H1 (cell line): Measurements from ENCODE around the gene LMNB1. TPM values are rescaled to one million over a fixed set of nuclear protein-coding genes. Genes with fewer than 3 reads are reported as not detected.

Experiments used
- CTCF ChIA-PET: fragments of 300-600 bp; sonication (Branson Sonifier 250); formaldehyde crosslinking; loops from one replicate; lab custom pipeline; 2021; ENCODE audit not compliant: partially characterized antibody; lab: Charles Lee
- POLR2A ChIA-PET: fragments of 300-600 bp; sonication (Branson Sonifier 250); formaldehyde crosslinking; loops from one replicate; lab custom pipeline; 2021; ENCODE audit warnings: inconsistent platforms; ENCODE audit not compliant: partially characterized antibody; lab: Charles Lee
- DNase-seq, 2 experiments: peaks; one replicate each; pipeline versions ENCODE4 v3.0.0 to v3.0.0-alpha.2; 2010 to 2022; ENCODE audit warnings: low spot score in 2 of 2, low read depth in 1 of 2, mixed read lengths in 1 of 2
- FAIRE-seq: peaks from 2 replicates; lab custom pipeline; 2011; peaks lifted over from hg19 to GRCh38; lab: Jason Lieb, UNC
- H2AFZ ChIP-seq: 2 replicates; pipeline ENCODE4 v1.8.1; 2012; ENCODE audit warnings: low read length, inconsistent platforms
- H2AK5ac ChIP-seq: 2 replicates; pipeline ENCODE4 v1.6.1; 2013; ENCODE audit warnings: low read depth, low read length
- H2BK120ac ChIP-seq: replicated peaks from 2 replicates; pipeline ENCODE3; 2013; ENCODE audit warnings: low read depth, low read length, inconsistent platforms
- H2BK12ac ChIP-seq: 2 replicates; pipeline ENCODE4 v1.6.1; 2013; ENCODE audit warnings: low read depth, low read length
- H2BK15ac ChIP-seq: 2 replicates; pipeline ENCODE4 v1.6.1; 2013; ENCODE audit warnings: low read length
- H2BK20ac ChIP-seq: 2 replicates; pipeline ENCODE4 v1.6.1; 2013; ENCODE audit warnings: low read length
- H2BK5ac ChIP-seq: 2 replicates; pipeline ENCODE4 v1.6.1; 2013; ENCODE audit warnings: low read depth, low read length
- H3K14ac ChIP-seq: 2 replicates; pipeline ENCODE4 v1.6.1; 2013; ENCODE audit warnings: inconsistent platforms; ENCODE audit not compliant: insufficient read length
- H3K18ac ChIP-seq: 2 replicates; pipeline ENCODE4 v1.6.1; 2013; ENCODE audit warnings: low read length; ENCODE audit errors: extremely low read depth
- H3K23ac ChIP-seq: 2 replicates; pipeline ENCODE4 v1.6.1; 2013; ENCODE audit warnings: inconsistent platforms; ENCODE audit not compliant: insufficient read length
- H3K23me2 ChIP-seq: 2 replicates; pipeline ENCODE4 v1.6.1; 2013; ENCODE audit warnings: low read depth, low read length
- H3K27ac ChIP-seq: 2 replicates; pipeline ENCODE4 v1.6.1; 2011; ENCODE audit warnings: low read depth, low read length, inconsistent platforms
- H3K27me3 ChIP-seq, 4 experiments: replicated peaks in 1 of 4; 1 replicate in 1 of 4; 2 replicates in 3 of 4; pipeline versions ENCODE4 v1.6.1 to v1.8.1; 2011 to 2013; ENCODE audit warnings: low read length in 3 of 4, mild to moderate bottlenecking in 3 of 4, inconsistent platforms in 2 of 4, mixed read lengths in 2 of 4, moderate library complexity in 1 of 4; ENCODE audit not compliant: control insufficient read depth in 3 of 4, insufficient read depth in 3 of 4; ENCODE audit errors: extremely low read depth in 1 of 4
- H3K36me3 ChIP-seq, 4 experiments: 2 replicates each; pipeline versions ENCODE4 v1.6.1 to v1.8.1; 2011 to 2013; ENCODE audit warnings: mild to moderate bottlenecking in 4 of 4, low read length in 3 of 4, moderate library complexity in 2 of 4, control low read depth in 1 of 4, inconsistent platforms in 1 of 4; ENCODE audit not compliant: insufficient read depth in 4 of 4, control insufficient read depth in 2 of 4
- H3K4ac ChIP-seq: replicated peaks from 2 replicates; pipeline ENCODE3; 2013; ENCODE audit warnings: low read length, low read depth, mixed read lengths, inconsistent platforms; ENCODE audit not compliant: insufficient read length
- H3K4me1 ChIP-seq, 4 experiments: replicated peaks in 1 of 4; 1 replicate in 1 of 4; 2 replicates in 3 of 4; pipeline versions ENCODE4 v1.6.1 to v1.8.1; 2011 to 2013; ENCODE audit warnings: low read length in 3 of 4, inconsistent platforms in 2 of 4, mixed read lengths in 1 of 4; ENCODE audit not compliant: insufficient read depth in 4 of 4, control insufficient read depth in 3 of 4
- H3K4me2 ChIP-seq, 2 experiments: 2 replicates each; pipeline versions ENCODE4 v1.6.1 to v1.8.1; 2011 to 2013; ENCODE audit warnings: low read depth in 2 of 2, low read length in 2 of 2, control low read depth in 1 of 2, inconsistent platforms in 1 of 2, mild to moderate bottlenecking in 1 of 2; ENCODE audit not compliant: insufficient read depth in 1 of 2
- H3K4me3 ChIP-seq, 4 experiments: fragments of 200-600, 300-600 bp in 1 of 4; sonication (generic), shearing (Covaris generic), sonication (Bioruptor Twin) in 1 of 4; 2 replicates each; pipeline versions ENCODE4 v1.5.1 to v1.8.1; 2011 to 2016; ENCODE audit warnings: low read length in 4 of 4, low read depth in 3 of 4, control low read depth in 2 of 4, inconsistent platforms in 2 of 4, mild to moderate bottlenecking in 2 of 4, mixed read lengths in 1 of 4, moderate library complexity in 1 of 4; ENCODE audit not compliant: insufficient read depth in 2 of 4; ENCODE audit errors: extremely low read depth in 1 of 4
- H3K56ac ChIP-seq: replicated peaks from 2 replicates; pipeline ENCODE3; 2013; ENCODE audit warnings: low read depth, mild to moderate bottlenecking, mixed read lengths, low read length, inconsistent platforms; ENCODE audit not compliant: insufficient read length
- H3K79me1 ChIP-seq: 2 replicates; pipeline ENCODE4 v1.6.1; 2013; ENCODE audit warnings: low read depth, low read length, control low read depth
- H3K79me2 ChIP-seq, 2 experiments: 2 replicates each; pipeline versions ENCODE4 v1.6.1 to v1.8.1; 2012 to 2013; ENCODE audit warnings: low read length in 2 of 2, mild to moderate bottlenecking in 2 of 2, inconsistent platforms in 1 of 2; ENCODE audit not compliant: insufficient read depth in 2 of 2, control insufficient read depth in 1 of 2
- H3K9ac ChIP-seq, 4 experiments: replicated peaks in 1 of 4; 1 replicate in 1 of 4; 2 replicates in 3 of 4; pipeline versions ENCODE4 v1.6.1 to v1.8.1; 2011 to 2013; ENCODE audit warnings: low read depth in 3 of 4, low read length in 3 of 4, control low read depth in 2 of 4, mild to moderate bottlenecking in 2 of 4, moderate library complexity in 2 of 4, inconsistent platforms in 1 of 4; ENCODE audit errors: extremely low read depth in 1 of 4
- H3K9me3 ChIP-seq, 2 experiments: 2 replicates each; pipeline versions ENCODE4 v1.6.1 to v1.8.1; 2012 to 2013; ENCODE audit warnings: mild to moderate bottlenecking in 2 of 2, moderate library complexity in 2 of 2, control low read depth in 1 of 2, inconsistent platforms in 1 of 2, low read depth in 1 of 2, low read length in 1 of 2, mixed read lengths in 1 of 2; ENCODE audit not compliant: insufficient read depth in 2 of 2
- H4K20me1 ChIP-seq, 2 experiments: replicated peaks in 1 of 2; 2 replicates each; pipeline versions ENCODE3 to v1.8.1; 2011 to 2013; ENCODE audit warnings: inconsistent platforms in 2 of 2, low read length in 2 of 2, mild to moderate bottlenecking in 1 of 2; ENCODE audit not compliant: insufficient read depth in 2 of 2, control insufficient read depth in 1 of 2
- H4K5ac ChIP-seq: 2 replicates; pipeline ENCODE4 v1.6.1; 2013; ENCODE audit warnings: low read length, low read depth, mixed read lengths, inconsistent platforms; ENCODE audit not compliant: insufficient read length
- H4K8ac ChIP-seq: 2 replicates; pipeline ENCODE4 v1.8.0; 2013; ENCODE audit warnings: mild to moderate bottlenecking, moderate library complexity, low read length, inconsistent platforms; ENCODE audit not compliant: insufficient read depth; ENCODE audit errors: extremely low read depth
- H4K91ac ChIP-seq: replicated peaks from 2 replicates; pipeline ENCODE3; 2013; ENCODE audit warnings: low read length, mixed read lengths, inconsistent platforms; ENCODE audit not compliant: insufficient read length
- KDM5A ChIP-seq: fragments of 200-600 bp; IDR thresholded peaks from 2 replicates; pipeline ENCODE4 v1.7.1; 2012; ENCODE audit warnings: mild to moderate bottlenecking, low read length, inconsistent platforms, mixed read lengths
- WGBS, 2 experiments: shearing (Covaris generic) in 1 of 2; methylation state at CpG; one replicate each; pipeline versions ENCODE4 v1.1.6 to v1.1.7; 2013 to 2015; ENCODE audit warnings: low lambda C conversion rate in 2 of 2, mixed read lengths in 2 of 2, inconsistent platforms in 1 of 2, low coverage in 1 of 2, missing lambda C conversion rate in 1 of 2; ENCODE audit not compliant: insufficient replicate concordance in 2 of 2, insufficient coverage in 1 of 2, insufficient read length in 1 of 2; ENCODE audit errors: extremely low coverage in 1 of 2, missing lambda C conversion rate in 1 of 2; 5-methylcytosine and 5-hydroxymethylcytosine counted together
- polyA plus RNA-seq, 7 experiments: library from polyadenylated mRNA; depleted of rRNA in 3 of 7; stranded (reverse) in 5 of 7; unstranded in 2 of 7; fragments of >200 nt in 5 of 7; fragments of 200-250 nt in 2 of 7; gene quantifications; 1 replicate in 5 of 7; 2 replicates in 1 of 7; 4 replicates in 1 of 7; pipeline versions ENCODE4 v1.2.1 to v1.2.3, GENCODE V29; 2011 to 2013; ENCODE audit warnings: missing spikeins in 2 of 7, mixed read lengths in 2 of 7
- total RNA-seq: library from RNA; stranded (reverse); fragmentation: NEBNext Ultra II Directional; extraction: Animal tissue kit (Norgen Biotek cat#: 25700); gene quantifications from 2 replicates; pipeline ENCODE4 v1.2.1, GENCODE V29; 2021

LMNB1 gene
- total and polyA plus RNA-seq, 2 of the 8 experiments (the other 6 are each of a cell fraction or from before 2014, with no cell fraction given) = 73.5 to 225 TPM

GRCh38 chr5:126794157-126794828, 17.4 kb downstream of the LMNB1 start:
- Histone ChIP-seq H3K27ac (no peak overlapping the region), H3K27me3 (no peaks in the 10 kb centered on the region), H4K20me1 (peaks cover 6 to 22% of the 10 kb centered on the region in 2 experiments), H3K4ac (no peak overlapping the region), H3K4me3 (no peak overlapping the region), H3K23me2 (peaks cover 2% of the 10 kb centered on the region; the same call in 1 of the 2 replicates), H3K36me3 (no peaks in the 10 kb centered on the region), H2AK5ac (no peak overlapping the region), H2BK5ac (no peak overlapping the region), H2BK12ac (no peak overlapping the region), H3K9ac (no peak overlapping the region), H4K5ac (no peak overlapping the region), H4K91ac (no peak overlapping the region), H3K56ac (no peak overlapping the region), H2AFZ (no peak overlapping the region), H4K8ac (no peak overlapping the region), H2BK15ac (no peak overlapping the region), H3K79me2 (peaks cover 56 to 99% of the 10 kb centered on the region in 2 experiments), H3K18ac (no peak overlapping the region), H2BK120ac (no peak overlapping the region), H3K9me3 (no peaks in the 10 kb centered on the region), H3K14ac (no peak overlapping the region), H3K4me1 (peaks cover 0 to 2% (median 0%) of the 10 kb centered on the region in 4 experiments; a peak in 1 of 7 replicates), H3K4me2 (no peak overlapping the region), H3K23ac (no peak overlapping the region), H2BK20ac (no peak overlapping the region), H3K79me1 (peaks cover 8% of the 10 kb centered on the region)
- CTCF ChIA-PET = interaction anchor here (0.6 to 4.1 kb wide), 7 partner anchors 11 to 139 kb away, joined by 3 to 38 read pairs (median 5); partner anchors contain the start of gene LMNB1
- POLR2A ChIA-PET = interaction anchor here (0.6 to 4.9 kb wide), 5 partner anchors 8 to 202 kb away, joined by 4 to 32 read pairs (median 5); partner anchors contain the start of gene LMNB1
- WGBS, 2 experiments = 80% methylated on average over 6 of the region's 6 CpGs; no CpG with 5 or more reads in 1 of the 2 experiments
- TF ChIP-seq KDM5A = no peak
- no peak for FAIRE-seq
- no peak for DNase-seq
